GM12892 (cell line): ENCODE results near the gene APIP.

Experiments used
- DNase-seq: peaks from one replicate; pipeline ENCODE4 v3.0.0; 2011; ENCODE audit not compliant: insufficient read length
- FAIRE-seq: peaks from 2 replicates; lab custom pipeline; 2011; peaks lifted over from hg19 to GRCh38; lab: Jason Lieb, UNC
- POLR2A ChIP-seq: IDR thresholded peaks from 2 replicates; pipeline ENCODE4 v1.6.1; 2011; ENCODE audit warnings: low read depth, low read length, control low read depth
- POLR2AphosphoS5 ChIP-seq: IDR thresholded peaks from 2 replicates; pipeline ENCODE4 v1.6.1; 2011; ENCODE audit warnings: low read depth, low read length, control low read depth
- TAF1 ChIP-seq: IDR thresholded peaks from 2 replicates; pipeline ENCODE4 v1.6.1; 2011; ENCODE audit warnings: low read depth, mild to moderate bottlenecking, control low read depth, low read length, borderline replicate concordance

The APIP gene

GRCh38 chr11:34869425-34869824, 46.8 kb downstream of the APIP start:
- TF ChIP-seq POLR2AphosphoS5 (no peak), POLR2A (no peak), TAF1 (no peak)
- FAIRE-seq (no peak), DNase-seq (no peak)

- no peak for DNase-seq
Measured at GRCh38 chr11:34866375-34866774, 49.8 kb downstream of the APIP start.

GRCh38 chr11:34865261-34865660, 50.9 kb downstream of the APIP start:
- FAIRE-seq, result no peak
- no peak for DNase-seq
- TF ChIP-seq POLR2A (no peak), TAF1 (no peak), POLR2AphosphoS5 (no peak)

More at GRCh38 chr11:34866375-34866774, 49.8 kb downstream of the APIP start:
- FAIRE-seq, result no peak
- TF ChIP-seq POLR2A, result no peak
- no peak for TF ChIP-seq TAF1
- TF ChIP-seq POLR2AphosphoS5, result no peak

- TF ChIP-seq TAF1 (no peak), POLR2AphosphoS5 (no peak), POLR2A (no peak)
- FAIRE-seq (no peak), DNase-seq (no peak)
Measured at GRCh38 chr11:34864424-34864823, 51.8 kb downstream of the APIP start.

GRCh38 chr11:34863048-34863447, 53.1 kb downstream of the APIP start:
- TF ChIP-seq TAF1 (no peak), POLR2AphosphoS5 (no peak), POLR2A (no peak)
- FAIRE-seq (no peak), DNase-seq (no peak)

GRCh38 chr11:34860518-34860917, 55.7 kb downstream of the APIP start:
- FAIRE-seq, result peak; percentile 38
- DNase-seq, result no peak
- no peak for TF ChIP-seq TAF1
- no peak for TF ChIP-seq POLR2A
- TF ChIP-seq POLR2AphosphoS5, result no peak

GRCh38 chr11:34860034-34860433, 56.1 kb downstream of the APIP start:
- no peak for DNase-seq
- no peak for TF ChIP-seq POLR2A
- no peak for TF ChIP-seq POLR2AphosphoS5
- TF ChIP-seq TAF1, result no peak
- no peak for FAIRE-seq

GRCh38 chr11:34859496-34859895, 56.7 kb downstream of the APIP start:
- DNase-seq (no peak), FAIRE-seq (no peak)

GRCh38 chr11:34857463-34857862, 58.7 kb downstream of the APIP start:
- TF ChIP-seq POLR2A (no peak), TAF1 (no peak), POLR2AphosphoS5 (no peak)
- FAIRE-seq (no peak), DNase-seq (no peak)

More at GRCh38 chr11:34859496-34859895, 56.7 kb downstream of the APIP start:
- TF ChIP-seq POLR2A, result no peak
- no peak for TF ChIP-seq POLR2AphosphoS5
- TF ChIP-seq TAF1, result no peak

- FAIRE-seq, result no peak
- TF ChIP-seq POLR2A, result no peak
- no peak for DNase-seq
Measured at GRCh38 chr11:34856251-34856650, 59.9 kb downstream of the APIP start.

GRCh38 chr11:34855754-34856095, 60.5 kb downstream of the APIP start:
- FAIRE-seq (no peak), DNase-seq (no peak)
- TF ChIP-seq POLR2AphosphoS5 (no peak), POLR2A (no peak), TAF1 (no peak)

- FAIRE-seq (no peak), DNase-seq (no peak)
- TF ChIP-seq POLR2A, result no peak
- no peak for TF ChIP-seq TAF1
- TF ChIP-seq POLR2AphosphoS5, result no peak
Measured at GRCh38 chr11:34855021-34855753, 61.0 kb downstream of the APIP start.

GRCh38 chr11:34851916-34852315, 64.3 kb downstream of the APIP start:
- no peak for TF ChIP-seq POLR2A
- TF ChIP-seq POLR2AphosphoS5, result no peak
- no peak for TF ChIP-seq TAF1
- no peak for FAIRE-seq
- DNase-seq, result no peak

GRCh38 chr11:34850334-34850733, 65.8 kb downstream of the APIP start:
- no peak for TF ChIP-seq POLR2AphosphoS5
- TF ChIP-seq POLR2A, result no peak
- TF ChIP-seq TAF1, result no peak
- DNase-seq (no peak), FAIRE-seq (no peak)
